ENCODE results near the gene GALNS. TPM values are rescaled to one million over a fixed set of nuclear protein-coding genes. Genes with fewer than 3 reads are reported as not detected.
A peak's percentile ranks its signal among the peaks of the same experiment; 100 is the strongest.
"Not testable (repeated sequence)": the region's sequence is repeated elsewhere in the genome, so short reads cannot be mapped to it uniquely, and the experiment has no call there.

Gene GALNS
- polyA plus RNA-seq, 4 donors: 21.3 to 23.4 (median 22.7) TPM

GRCh38 chr16:88889702-88890352, 33.1 kb upstream of the GALNS start:
- DNase-seq (ENCODE audit: low read depth in 4 of 4, low spot score in 3 of 4): not testable (repeated sequence)

DNA sequence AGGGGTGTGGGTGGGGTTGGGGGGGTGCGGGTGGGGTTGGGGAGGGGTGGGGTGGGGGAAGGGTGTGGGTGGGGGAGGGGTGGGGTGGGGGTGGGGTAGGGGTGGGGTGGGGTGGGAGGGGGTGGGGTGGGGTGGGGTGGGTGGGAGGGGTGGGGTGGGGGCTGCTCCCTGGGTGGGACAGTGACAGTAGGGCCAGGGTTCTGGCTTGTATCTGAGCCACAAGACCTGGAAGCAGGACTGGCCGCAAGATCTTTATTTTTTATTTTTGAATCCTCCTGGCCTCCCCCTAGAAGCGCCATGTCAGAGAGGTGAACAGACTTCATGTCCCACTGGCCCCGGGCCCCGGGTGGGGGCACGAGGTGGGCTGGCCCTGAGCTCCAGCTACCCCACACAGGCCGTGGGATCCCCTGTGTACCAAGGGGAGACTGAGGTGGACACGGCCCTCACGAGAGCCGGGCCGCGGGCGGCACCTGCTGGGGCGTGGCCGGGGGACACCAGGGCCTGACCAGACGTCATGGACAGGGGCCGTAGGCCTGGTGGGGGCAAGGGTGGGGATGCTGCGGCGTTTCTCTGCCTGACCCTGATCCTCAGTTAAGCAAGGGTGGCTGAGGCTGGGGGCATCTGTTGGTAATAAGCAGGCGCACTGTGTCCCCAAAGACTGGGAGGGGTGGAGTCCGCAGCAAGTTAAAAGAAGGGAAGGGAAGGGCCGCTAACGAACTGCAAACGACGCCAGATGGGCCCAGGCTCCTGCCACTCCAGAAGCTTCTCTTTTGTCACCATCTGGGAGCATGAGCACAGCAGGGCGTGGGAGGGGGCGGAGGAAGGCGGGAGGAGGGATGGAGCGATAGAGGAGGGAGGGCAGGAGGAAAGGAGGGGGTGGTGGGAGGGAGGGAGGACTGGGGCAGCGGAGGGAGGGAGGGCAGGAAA, 32.0 kb upstream of the GALNS start:
- DNase-seq (ENCODE audit: low read depth in 4 of 4, low spot score in 3 of 4): no peak

- no peak for DNase-seq (ENCODE audit: low read depth in 4 of 4, low spot score in 3 of 4)
These were observed 31.3 kb upstream of the GALNS start for GRCh38 chr16:88888057-88888456.

- DNase-seq (ENCODE audit: low read depth in 4 of 4, low spot score in 3 of 4): peak in 2 of 4 donors; percentile 25 to 31
These were observed 30.2 kb upstream of the GALNS start for GRCh38 chr16:88886845-88887521.

DNA sequence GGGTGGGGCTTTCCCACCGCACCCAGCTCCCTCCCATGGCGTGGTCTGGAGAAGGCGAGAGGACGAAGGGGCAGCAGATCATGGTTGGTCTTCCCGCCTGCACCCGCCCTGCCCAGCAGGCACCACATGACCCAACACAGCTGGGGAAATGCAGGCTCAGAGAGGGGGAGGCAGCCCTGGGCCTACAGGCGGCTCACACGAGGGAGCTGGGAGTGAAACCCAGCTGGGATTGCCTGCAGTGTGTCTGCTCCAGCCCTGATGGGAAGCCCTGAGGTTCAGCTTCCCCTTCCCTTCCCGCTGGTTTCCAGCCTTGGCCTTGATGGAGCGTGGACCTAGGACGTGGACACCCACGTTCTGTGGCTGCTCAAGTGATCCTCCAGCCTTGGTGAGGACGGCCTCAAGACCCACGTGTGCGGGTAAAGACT, 29.7 kb upstream of the GALNS start:
- DNase-seq (ENCODE audit: low read depth in 4 of 4, low spot score in 3 of 4): no peak

GRCh38 chr16:88885693-88886280, 29.0 kb upstream of the GALNS start:
- no peak for DNase-seq (ENCODE audit: low read depth in 4 of 4, low spot score in 3 of 4)

DNA sequence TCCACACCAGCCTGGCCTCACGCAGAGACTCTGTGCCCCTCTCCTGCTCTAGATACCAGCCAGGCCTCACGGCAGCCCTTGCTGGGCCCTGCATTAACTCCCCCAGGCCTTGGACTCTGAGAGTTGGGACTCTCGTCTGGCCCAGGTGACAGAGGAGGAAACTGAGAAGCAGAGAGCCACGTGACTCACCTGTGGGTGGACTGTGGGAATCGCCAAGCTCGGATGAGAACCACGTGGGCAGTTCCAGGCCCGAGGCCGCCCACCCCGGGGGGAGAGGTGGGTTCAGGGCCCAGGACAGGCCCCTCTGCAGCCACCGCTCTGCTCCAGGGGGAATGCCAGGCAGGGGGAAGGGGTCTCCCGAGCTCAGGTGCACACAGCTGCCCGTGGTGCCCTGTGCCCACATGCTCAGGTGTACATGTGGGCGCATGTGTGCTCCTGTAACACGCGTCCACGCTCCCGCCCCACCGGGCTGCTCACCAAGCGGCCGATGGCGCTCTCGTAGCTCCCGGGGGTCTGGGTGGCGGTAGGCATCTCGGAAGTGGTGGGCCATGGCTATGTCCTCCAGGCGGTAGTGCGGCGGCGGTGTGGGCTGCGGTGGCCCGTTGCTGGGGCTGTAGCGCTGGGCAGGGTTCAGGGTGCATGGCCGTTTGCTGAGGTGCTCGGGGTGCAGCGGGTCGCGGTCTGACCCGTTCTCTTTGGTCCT, 28.0 kb upstream of the GALNS start:
- no peak for DNase-seq (ENCODE audit: low read depth in 4 of 4, low spot score in 3 of 4)

DNA sequence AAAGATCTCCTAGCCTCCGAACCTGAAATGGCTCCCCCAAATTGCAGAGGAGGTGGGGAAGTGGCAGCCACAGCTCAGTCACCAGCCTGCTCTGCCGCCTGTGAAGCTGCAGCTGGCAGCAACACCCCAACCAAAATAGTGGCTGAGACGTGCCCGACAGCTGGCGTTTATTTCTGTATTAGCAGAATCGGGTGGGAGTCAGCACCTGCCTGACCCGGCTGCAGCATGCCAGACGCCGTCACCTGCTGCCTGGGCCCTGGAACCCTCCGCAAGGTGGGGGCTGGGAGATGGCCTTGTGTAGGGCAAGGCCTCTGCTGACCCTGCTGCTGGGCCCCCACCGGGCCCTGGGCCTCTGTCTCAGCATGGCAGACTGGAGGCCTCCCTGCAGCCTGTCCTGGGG, 27.2 kb upstream of the GALNS start:
- no peak for DNase-seq (ENCODE audit: low read depth in 4 of 4, low spot score in 3 of 4)

DNA sequence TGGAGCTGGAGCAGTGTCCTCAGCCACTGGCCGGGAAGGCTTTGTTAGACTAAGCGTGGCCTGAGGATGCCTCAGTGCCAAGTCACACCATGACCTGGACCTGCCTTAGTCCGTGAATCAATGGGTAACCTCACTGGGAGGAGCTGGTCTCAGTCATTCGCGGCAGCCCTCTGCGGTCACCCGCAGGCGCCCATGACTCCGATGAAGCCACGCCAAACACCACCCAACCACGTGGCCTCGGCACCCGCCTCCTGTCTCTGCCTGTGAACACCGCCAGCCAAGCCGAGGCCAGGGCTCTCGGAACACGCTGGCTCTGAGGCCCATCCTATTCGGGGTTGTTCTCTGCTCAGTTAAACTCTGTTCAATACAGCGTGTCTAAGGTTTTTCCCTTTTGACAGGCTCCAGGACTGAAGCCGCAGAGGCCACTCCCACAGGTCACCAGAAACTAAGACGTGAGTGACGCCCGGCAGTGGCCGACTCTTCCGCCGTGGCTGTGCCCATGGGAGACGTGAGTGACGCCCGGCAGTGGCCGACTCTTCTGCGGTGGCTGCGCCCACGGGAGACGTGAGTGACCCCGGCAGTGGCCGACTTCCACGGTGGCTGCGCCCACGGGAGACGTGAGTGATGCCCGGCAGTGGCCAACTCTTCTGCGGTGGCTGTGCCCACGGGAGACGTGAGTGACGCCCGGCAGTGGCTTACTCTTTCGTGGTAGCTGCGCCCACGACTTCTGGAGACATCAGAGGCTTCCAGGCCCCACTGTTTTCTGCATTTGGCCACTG, 26.6 kb upstream of the GALNS start:
- no peak for DNase-seq (ENCODE audit: low read depth in 4 of 4, low spot score in 3 of 4)

- DNase-seq (ENCODE audit: low read depth in 4 of 4, low spot score in 3 of 4): no peak
These were observed 25.7 kb upstream of the GALNS start for GRCh38 chr16:88882358-88883030.

DNA sequence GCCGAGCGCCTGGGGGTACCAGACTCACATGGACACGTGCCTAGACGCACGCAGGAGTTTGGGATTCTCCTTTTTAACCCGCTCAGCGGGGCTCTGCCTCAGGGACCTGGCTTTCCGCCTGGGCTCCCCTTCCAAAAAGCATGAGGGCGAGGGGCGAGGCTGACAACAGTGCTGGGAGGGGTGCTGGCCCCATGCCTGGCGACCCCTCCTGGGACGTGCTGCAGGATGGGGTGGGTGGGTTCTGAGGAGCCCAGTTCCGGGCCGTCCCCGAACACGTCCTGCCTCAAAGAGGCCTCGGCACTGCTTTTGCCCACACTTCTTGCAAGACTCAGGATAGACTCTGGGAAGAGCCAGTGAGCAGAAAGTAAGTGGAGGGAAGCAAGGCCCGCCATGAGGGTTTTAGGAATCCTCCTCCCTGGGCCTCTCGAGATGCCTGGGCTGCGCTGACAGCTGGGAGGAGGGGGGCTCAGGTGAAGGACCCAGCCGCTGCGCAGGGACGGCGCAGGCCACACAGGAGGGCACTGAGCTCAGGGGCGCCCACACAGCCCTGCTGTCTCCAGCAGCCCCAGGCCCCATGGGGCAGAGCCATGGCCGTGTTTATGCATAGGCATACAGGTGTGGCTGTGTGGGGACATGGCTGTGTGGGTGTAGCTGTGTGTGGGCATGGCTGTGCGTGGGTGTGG, 25.1 kb upstream of the GALNS start:
- DNase-seq (ENCODE audit: low read depth in 4 of 4, low spot score in 3 of 4): no peak

- no peak for DNase-seq (ENCODE audit: low read depth in 4 of 4, low spot score in 3 of 4)
These were observed 24.4 kb upstream of the GALNS start for GRCh38 chr16:88881007-88881615.

GRCh38 chr16:88880226-88881006, 23.7 kb upstream of the GALNS start:
- DNase-seq (ENCODE audit: low read depth in 4 of 4, low spot score in 3 of 4): no peak

DNA sequence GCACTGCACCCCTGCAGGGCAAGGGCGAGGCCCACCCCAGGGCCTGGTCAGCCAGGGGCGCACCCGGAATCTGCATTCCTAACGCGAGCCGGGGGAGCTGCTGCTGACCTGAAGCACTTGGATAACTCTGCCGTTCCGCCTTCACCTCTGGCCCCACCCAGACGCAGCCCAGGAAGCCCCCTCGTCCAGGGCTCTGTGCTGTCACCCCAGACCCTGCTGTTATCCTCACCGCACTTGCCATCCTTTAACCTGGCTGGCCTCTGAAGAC, 23.0 kb upstream of the GALNS start:
- DNase-seq (ENCODE audit: low read depth in 4 of 4, low spot score in 3 of 4): no peak

DNA sequence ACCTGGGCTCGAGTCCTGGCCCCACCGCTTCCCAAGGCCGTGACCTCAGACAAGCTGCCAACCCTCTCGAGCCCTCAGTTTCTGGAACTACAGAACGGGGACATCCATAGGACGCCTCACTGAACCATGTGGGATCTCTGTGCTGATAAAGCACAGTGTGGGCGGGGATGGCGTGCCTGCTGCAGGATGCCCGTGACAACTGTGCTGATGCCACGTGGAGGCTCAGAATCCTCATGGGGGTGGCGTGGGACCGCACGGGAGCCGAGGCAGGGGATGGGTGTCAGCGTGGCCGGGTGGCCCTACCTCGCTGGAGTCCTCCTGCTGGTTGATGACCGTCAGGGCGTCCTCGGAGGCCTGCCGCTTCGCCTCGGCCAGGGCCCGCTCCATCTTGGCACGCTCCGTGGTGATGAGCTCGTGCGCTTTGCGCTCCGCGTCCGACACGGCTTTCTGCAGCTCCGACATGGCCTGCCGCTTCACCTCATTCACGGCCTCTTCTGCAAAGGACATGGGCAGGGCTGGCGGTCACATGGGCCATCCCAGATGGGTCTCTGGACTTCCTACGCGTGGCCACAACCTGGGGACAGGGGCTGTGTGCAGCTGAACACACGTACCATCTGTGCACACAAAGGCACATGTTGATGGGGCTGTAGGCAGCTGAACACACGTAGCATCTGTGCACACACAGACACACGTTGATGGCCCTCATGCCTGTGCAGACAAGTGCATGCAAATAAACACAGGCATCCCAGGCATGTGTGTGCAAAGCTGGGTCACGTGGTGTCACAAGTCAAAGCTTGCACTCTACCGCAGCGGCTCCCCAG, 22.4 kb upstream of the GALNS start:
- no peak for DNase-seq (ENCODE audit: low read depth in 4 of 4, low spot score in 3 of 4)

DNA sequence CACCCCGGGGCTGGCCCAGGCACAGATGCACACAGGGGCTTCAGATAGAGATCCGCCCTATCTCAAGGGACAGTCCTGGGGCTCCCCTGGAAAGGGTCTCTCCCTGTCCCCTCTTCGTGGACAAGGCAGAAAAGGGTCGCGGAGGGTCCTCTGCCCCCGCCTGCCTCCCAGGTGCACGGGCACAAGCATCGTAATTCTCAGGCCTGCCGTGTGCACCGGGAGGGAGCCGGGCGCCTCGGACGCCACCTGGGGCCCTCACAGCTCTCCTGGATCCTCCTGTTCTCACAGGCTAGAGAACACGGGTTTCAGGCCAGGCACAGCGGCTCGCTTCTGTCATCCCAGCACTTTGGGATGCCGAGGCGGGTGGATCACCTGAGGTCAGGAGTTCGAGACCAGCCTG, 21.6 kb upstream of the GALNS start:
- DNase-seq (ENCODE audit: low read depth in 4 of 4, low spot score in 3 of 4): no peak
